DOHH2 (cell line): ENCODE results near the gene TMEM183A.

Experiments used
- H3F3A ChIP-seq: fragments of 200-600 bp; sonication (generic), shearing (Covaris generic); 2 replicates; pipeline ENCODE4 v1.6.0; 2016; ENCODE audit warnings: antibody characterized with exemption, mild to moderate bottlenecking; ENCODE audit not compliant: control insufficient read depth, insufficient read depth
- H3K27ac ChIP-seq: fragments of 200-600 bp; sonication (generic); 2 replicates; pipeline ENCODE4 v1.5.1; 2014; ENCODE audit warnings: low read depth, mild to moderate bottlenecking, low read length, moderate library complexity
- H3K27me3 ChIP-seq: fragments of 200-600 bp; sonication (generic); 2 replicates; pipeline ENCODE4 v1.6.1; 2014; ENCODE audit warnings: mild to moderate bottlenecking, low read length, mixed read lengths; ENCODE audit not compliant: control insufficient read depth
- H3K36me3 ChIP-seq: fragments of 200-600 bp; sonication (generic); 2 replicates; pipeline ENCODE4 v1.6.1; 2014; ENCODE audit warnings: mild to moderate bottlenecking, low read length, moderate library complexity, mixed read lengths; ENCODE audit not compliant: control insufficient read depth
- H3K4me1 ChIP-seq: fragments of 200-600 bp; sonication (generic); 2 replicates; pipeline ENCODE4 v1.6.1; 2014; ENCODE audit warnings: mild to moderate bottlenecking, low read length, mixed read lengths; ENCODE audit not compliant: control insufficient read depth
- H3K4me2 ChIP-seq: fragments of 200-600 bp; sonication (generic); 2 replicates; pipeline ENCODE4 v1.6.0; 2014; ENCODE audit warnings: mild to moderate bottlenecking, low read length, moderate library complexity
- H3K4me3 ChIP-seq: fragments of 200-600 bp; sonication (generic); 2 replicates; pipeline ENCODE4 v1.5.1; 2014; ENCODE audit warnings: mild to moderate bottlenecking, low read length, mixed read lengths
- H3K79me2 ChIP-seq: fragments of 200-600 bp; sonication (generic); 2 replicates; pipeline ENCODE4 v1.6.1; 2014; ENCODE audit warnings: mild to moderate bottlenecking, low read length, mixed read lengths; ENCODE audit not compliant: control insufficient read depth
- H3K9me2 ChIP-seq: fragments of 200-600 bp; sonication (generic); replicated peaks from 2 replicates; pipeline ENCODE4 v1.6.1; 2014; ENCODE audit warnings: mild to moderate bottlenecking, low read length, mixed read lengths; ENCODE audit not compliant: control insufficient read depth
- H3K9me3 ChIP-seq: fragments of 200-600 bp; sonication (generic); 2 replicates; pipeline ENCODE4 v1.6.1; 2014; ENCODE audit warnings: antibody characterized with exemption, low read length, mixed read lengths; ENCODE audit not compliant: control insufficient read depth, insufficient read depth
- H4K20me1 ChIP-seq: fragments of 200-600 bp; sonication (generic); 2 replicates; pipeline ENCODE4 v1.6.0; 2014; ENCODE audit warnings: low read depth, mild to moderate bottlenecking, antibody characterized with exemption, low read length, moderate library complexity; ENCODE audit not compliant: control insufficient read depth, insufficient read depth
- CTCF ChIP-seq: fragments of 200-600 bp; sonication (generic); IDR thresholded peaks from one replicate; pipeline ENCODE4 v1.5.1; 2014; ENCODE audit warnings: antibody characterized with exemption, mild to moderate bottlenecking, low read depth, low read length; ENCODE audit not compliant: poor library complexity, severe bottlenecking
- EZH2phosphoT487 ChIP-seq: fragments of 200-600 bp; sonication (generic); IDR thresholded peaks from 2 replicates; pipeline ENCODE4 v1.6.1; 2017; ENCODE audit warnings: borderline replicate concordance, mild to moderate bottlenecking, antibody characterized with exemption, low read length, moderate library complexity, mixed read lengths

Gene TMEM183A

GRCh38 chr1:203072911-203073310, 65.7 kb downstream of the TMEM183A start:
- TF ChIP-seq EZH2phosphoT487 (no peak), CTCF (no peak)
- H3K9me3 ChIP-seq: no peaks in the 10 kb centered on the region
- H3K4me1 ChIP-seq: peaks cover 8% of the 10 kb centered on the region
- H4K20me1 ChIP-seq: no peaks in the 10 kb centered on the region
- H3K4me3 ChIP-seq: no peak overlapping the region
- no peaks in the 10 kb centered on the region for H3K36me3 ChIP-seq
- H3K79me2 ChIP-seq: no peaks in the 10 kb centered on the region
- no peaks in the 10 kb centered on the region for H3F3A ChIP-seq
- H3K4me2 ChIP-seq: no peak overlapping the region
- no peak overlapping the region for H3K27ac ChIP-seq
- H3K27me3 ChIP-seq: peaks cover 19% of the 10 kb centered on the region
- H3K9me2 ChIP-seq: no peaks in the 10 kb centered on the region

- H3F3A ChIP-seq: no peaks in the 10 kb centered on the region
- H3K9me2 ChIP-seq: no peaks in the 10 kb centered on the region
- H3K27me3 ChIP-seq: peaks cover 19% of the 10 kb centered on the region
Observed at GRCh38 chr1:203073469-203073868, 66.3 kb downstream of the TMEM183A start.

More at GRCh38 chr1:203073469-203073868, 66.3 kb downstream of the TMEM183A start:
- Histone ChIP-seq H3K4me2 (no peak overlapping the region), H3K27ac (no peak overlapping the region), H3K4me1 (peaks cover 8% of the 10 kb centered on the region), H4K20me1 (no peaks in the 10 kb centered on the region), H3K4me3 (no peak overlapping the region), H3K79me2 (no peaks in the 10 kb centered on the region), H3K9me3 (no peaks in the 10 kb centered on the region), H3K36me3 (no peaks in the 10 kb centered on the region)
- no peak for TF ChIP-seq CTCF
- TF ChIP-seq EZH2phosphoT487: no peak
